Loucy (cell line): ENCODE measurements around the gene MAS1L.

Experiments used
- H2AFZ ChIP-seq: fragments of 200-600 bp; sonication (generic); 2 replicates; pipeline ENCODE4 v1.6.0; 2016; ENCODE audit warnings: antibody characterized with exemption, mild to moderate bottlenecking, low read length, moderate library complexity
- H3F3A ChIP-seq: fragments of 200-600 bp; 2 replicates; pipeline ENCODE4 v1.6.0; 2016; ENCODE audit warnings: antibody characterized with exemption, low read depth, mild to moderate bottlenecking
- H3K27me3 ChIP-seq: fragments of 200-600 bp; sonication (generic); 2 replicates; pipeline ENCODE4 v1.6.1; 2014; ENCODE audit warnings: low read length, mild to moderate bottlenecking; ENCODE audit not compliant: insufficient read depth, poor library complexity, severe bottlenecking
- H3K36me3 ChIP-seq: fragments of 200-600 bp; sonication (generic); 2 replicates; pipeline ENCODE4 v1.6.1; 2016; ENCODE audit warnings: low read length; ENCODE audit not compliant: insufficient read depth
- H3K4me1 ChIP-seq: fragments of 200-600 bp; sonication (generic); 2 replicates; pipeline ENCODE4 v1.5.1; 2014; ENCODE audit warnings: low read length, mild to moderate bottlenecking; ENCODE audit not compliant: insufficient read depth, poor library complexity, severe bottlenecking
- H3K4me2 ChIP-seq: fragments of 200-600 bp; sonication (generic); 2 replicates; pipeline ENCODE4 v1.6.0; 2014; ENCODE audit warnings: antibody characterized with exemption, low read length, low read depth, mild to moderate bottlenecking; ENCODE audit not compliant: poor library complexity, severe bottlenecking
- H3K4me3 ChIP-seq: fragments of 200-600 bp; sonication (generic); 2 replicates; pipeline ENCODE4 v1.5.1; 2014; ENCODE audit warnings: low read length, mild to moderate bottlenecking, mixed read lengths; ENCODE audit not compliant: poor library complexity, severe bottlenecking
- H3K79me2 ChIP-seq: fragments of 200-600 bp; sonication (generic); 2 replicates; pipeline ENCODE4 v1.6.1; 2014; ENCODE audit warnings: low read length; ENCODE audit not compliant: insufficient read depth
- H3K9ac ChIP-seq: fragments of 200-600 bp; sonication (generic); 2 replicates; pipeline ENCODE4 v1.6.0; 2014; ENCODE audit warnings: mild to moderate bottlenecking, low read depth, low read length, moderate library complexity; ENCODE audit not compliant: poor library complexity, severe bottlenecking
- H3K9me2 ChIP-seq: fragments of 200-600 bp; sonication (generic); replicated peaks from 2 replicates; pipeline ENCODE4 v1.6.1; 2016; ENCODE audit warnings: low read depth, low read length, mixed read lengths
- H3K9me3 ChIP-seq: fragments of 200-600 bp; sonication (generic); 2 replicates; pipeline ENCODE4 v1.6.1; 2014; ENCODE audit warnings: mild to moderate bottlenecking, antibody characterized with exemption, low read length, low read depth; ENCODE audit not compliant: insufficient read depth
- H4K20me1 ChIP-seq: fragments of 200-600 bp; sonication (generic); 2 replicates; pipeline ENCODE4 v1.6.0; 2014; ENCODE audit warnings: antibody characterized with exemption, low read length, mild to moderate bottlenecking; ENCODE audit not compliant: insufficient read depth, poor library complexity, severe bottlenecking
- EZH2phosphoT487 ChIP-seq: fragments of 200-600 bp; IDR thresholded peaks from 2 replicates; pipeline ENCODE4 v1.6.1; 2018; ENCODE audit warnings: antibody characterized with exemption, mild to moderate bottlenecking, moderate library complexity, borderline replicate concordance
- TF ChIP-seq, protein P1 (sequence below): fragments of 200-600 bp; sonication (generic); conservative IDR thresholded peaks from 2 replicates; pipeline ENCODE4 v1.5.1; 2014; ENCODE audit warnings: mild to moderate bottlenecking, antibody characterized with exemption, low read length

MAS1L gene

DNA sequence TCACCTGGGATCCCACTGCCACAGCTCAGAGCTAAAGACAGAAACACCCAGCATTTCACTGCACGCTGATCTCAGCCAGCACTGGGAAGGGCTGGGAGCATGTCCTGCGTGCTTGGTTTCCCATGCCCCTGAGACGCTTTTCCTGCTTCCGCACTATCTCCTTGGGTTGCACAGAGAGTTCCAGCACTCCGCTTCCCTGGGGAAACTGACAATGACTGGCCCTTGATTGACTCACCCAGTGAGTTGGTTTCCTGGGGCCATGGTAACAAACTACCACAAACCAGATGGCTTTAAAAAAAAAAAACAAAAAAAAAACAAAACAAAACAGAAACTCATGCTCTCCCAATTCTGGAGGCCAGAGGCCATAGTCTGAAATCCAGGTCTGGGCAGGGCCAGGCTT lies 14.8 kb upstream of the MAS1L start:
- H3K36me3 ChIP-seq: no peaks in the 10 kb centered on the region

DNA sequence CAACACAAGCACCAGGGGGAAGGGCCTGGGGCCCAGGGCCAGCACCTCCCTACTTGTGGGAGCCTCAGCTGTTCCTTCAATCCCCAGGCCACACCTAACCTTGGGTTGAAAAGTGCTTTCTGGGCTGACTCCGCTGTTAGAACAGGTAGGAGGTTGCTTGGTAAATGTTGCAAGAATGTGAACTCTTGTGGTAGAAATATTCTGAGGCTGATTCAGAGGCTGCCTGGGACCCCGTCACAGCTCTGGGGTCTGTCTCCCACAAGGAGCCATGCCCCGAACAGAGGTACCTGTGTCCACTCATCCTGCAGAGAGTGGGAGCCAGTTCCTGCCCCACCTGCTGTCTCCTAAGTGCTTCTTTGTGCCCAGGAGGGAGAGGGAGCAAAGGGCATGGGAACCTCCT lies 14.4 kb upstream of the MAS1L start:
- Histone ChIP-seq H3K4me1 (peaks cover 4% of the 10 kb centered on the region), H3K79me2 (no peaks in the 10 kb centered on the region), H3F3A (no peaks in the 10 kb centered on the region), H3K4me3 (no peak overlapping the region), H3K27me3 (no peaks in the 10 kb centered on the region), H3K9me3 (no peaks in the 10 kb centered on the region), H3K9ac (no peak overlapping the region), H2AFZ (no peak overlapping the region), H4K20me1 (no peaks in the 10 kb centered on the region), H3K4me2 (no peak overlapping the region), H3K36me3 (no peaks in the 10 kb centered on the region), H3K9me2 (no peaks in the 10 kb centered on the region)
- TF ChIP-seq, protein P1, sequence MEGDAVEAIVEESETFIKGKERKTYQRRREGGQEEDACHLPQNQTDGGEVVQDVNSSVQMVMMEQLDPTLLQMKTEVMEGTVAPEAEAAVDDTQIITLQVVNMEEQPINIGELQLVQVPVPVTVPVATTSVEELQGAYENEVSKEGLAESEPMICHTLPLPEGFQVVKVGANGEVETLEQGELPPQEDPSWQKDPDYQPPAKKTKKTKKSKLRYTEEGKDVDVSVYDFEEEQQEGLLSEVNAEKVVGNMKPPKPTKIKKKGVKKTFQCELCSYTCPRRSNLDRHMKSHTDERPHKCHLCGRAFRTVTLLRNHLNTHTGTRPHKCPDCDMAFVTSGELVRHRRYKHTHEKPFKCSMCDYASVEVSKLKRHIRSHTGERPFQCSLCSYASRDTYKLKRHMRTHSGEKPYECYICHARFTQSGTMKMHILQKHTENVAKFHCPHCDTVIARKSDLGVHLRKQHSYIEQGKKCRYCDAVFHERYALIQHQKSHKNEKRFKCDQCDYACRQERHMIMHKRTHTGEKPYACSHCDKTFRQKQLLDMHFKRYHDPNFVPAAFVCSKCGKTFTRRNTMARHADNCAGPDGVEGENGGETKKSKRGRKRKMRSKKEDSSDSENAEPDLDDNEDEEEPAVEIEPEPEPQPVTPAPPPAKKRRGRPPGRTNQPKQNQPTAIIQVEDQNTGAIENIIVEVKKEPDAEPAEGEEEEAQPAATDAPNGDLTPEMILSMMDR: no peak
- TF ChIP-seq EZH2phosphoT487: no peak

More for the DNA sequence above, 14.8 kb upstream of the MAS1L start:
- Histone ChIP-seq H2AFZ (no peak overlapping the region), H3F3A (no peaks in the 10 kb centered on the region), H3K9me2 (no peaks in the 10 kb centered on the region), H3K4me1 (no peaks in the 10 kb centered on the region), H3K9me3 (no peaks in the 10 kb centered on the region), H3K4me2 (no peak overlapping the region), H3K4me3 (no peak overlapping the region), H3K27me3 (no peaks in the 10 kb centered on the region), H4K20me1 (no peaks in the 10 kb centered on the region), H3K79me2 (no peaks in the 10 kb centered on the region), H3K9ac (no peak overlapping the region)
- TF ChIP-seq, protein P1: no peak
- TF ChIP-seq EZH2phosphoT487: no peak

DNA sequence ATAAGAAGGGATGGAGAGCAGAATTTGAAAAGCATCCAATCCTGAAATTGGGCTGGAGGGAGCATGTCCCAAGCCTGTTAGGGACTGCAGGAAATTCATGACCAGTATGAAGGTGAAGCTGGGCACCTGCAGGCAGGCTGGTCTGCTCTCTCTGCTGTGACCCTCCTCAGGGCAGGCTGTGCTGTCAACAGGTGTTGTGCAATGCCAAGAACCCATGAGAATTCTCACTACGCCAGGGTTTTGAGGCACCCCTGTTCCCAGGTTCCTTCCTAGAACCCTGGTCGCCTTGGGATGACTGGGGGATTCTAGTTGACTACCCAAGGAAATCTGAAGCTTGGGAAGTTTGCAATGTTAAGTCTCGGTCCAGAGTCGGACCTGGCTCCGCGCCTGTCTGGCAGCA lies 13.3 kb upstream of the MAS1L start:
- Histone ChIP-seq H4K20me1 (no peaks in the 10 kb centered on the region), H3K4me1 (peaks cover 6% of the 10 kb centered on the region), H3K27me3 (no peaks in the 10 kb centered on the region), H2AFZ (no peak overlapping the region), H3K9me3 (no peaks in the 10 kb centered on the region), H3K79me2 (no peaks in the 10 kb centered on the region), H3K4me2 (no peak overlapping the region), H3K4me3 (no peak overlapping the region), H3K36me3 (no peaks in the 10 kb centered on the region), H3K9me2 (no peaks in the 10 kb centered on the region), H3K9ac (no peak overlapping the region), H3F3A (no peaks in the 10 kb centered on the region)
- no peak for TF ChIP-seq EZH2phosphoT487

DNA sequence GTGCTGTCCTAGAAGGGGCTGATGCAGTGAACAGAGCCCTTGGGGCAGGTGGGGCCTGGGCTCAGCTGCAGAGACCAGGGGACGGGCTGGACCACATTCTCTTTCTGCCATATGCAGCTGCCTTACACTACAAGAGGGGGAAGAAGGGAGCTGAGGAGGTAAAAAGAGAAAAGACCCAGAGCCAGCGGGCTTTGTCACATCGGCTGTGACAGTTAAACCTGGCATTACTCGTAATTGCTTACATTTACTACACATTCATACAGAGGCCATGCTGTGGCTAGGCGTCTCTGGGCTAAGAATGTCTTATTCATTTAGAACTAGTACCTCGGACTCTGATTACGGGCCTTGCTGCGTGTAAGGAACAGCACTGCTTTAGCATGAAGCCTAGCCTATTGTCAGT lies 12.8 kb upstream of the MAS1L start:
- H3K4me1 ChIP-seq: peaks cover 6% of the 10 kb centered on the region
- no peaks in the 10 kb centered on the region for H4K20me1 ChIP-seq
- no peaks in the 10 kb centered on the region for H3F3A ChIP-seq
- H3K4me2 ChIP-seq: no peak overlapping the region
- TF ChIP-seq, protein P1: no peak
- no peak for TF ChIP-seq EZH2phosphoT487
- H3K9ac ChIP-seq: no peak overlapping the region
- H2AFZ ChIP-seq: no peak overlapping the region
- no peaks in the 10 kb centered on the region for H3K36me3 ChIP-seq
- H3K27me3 ChIP-seq: no peaks in the 10 kb centered on the region
- H3K4me3 ChIP-seq: no peak overlapping the region
- no peaks in the 10 kb centered on the region for H3K9me3 ChIP-seq
- H3K9me2 ChIP-seq: no peaks in the 10 kb centered on the region
- H3K79me2 ChIP-seq: no peaks in the 10 kb centered on the region
